GM13977 (cell line): ENCODE measurements around the gene SLAMF9.

Source experiments
- DNase-seq: peaks from one replicate; pipeline ENCODE4 v3.0.0; 2012; ENCODE audit warnings: low spot score
- in situ Hi-C: fragments of 300-500 bp; cut with MboI; formaldehyde crosslinking; loops from one replicate; pipeline ENCODE4 v1.12.0; 2022; ENCODE audit warnings: low sequenced_read_pairs, low pct_unique_long_range_greater_than_20kb, mixed read lengths, inconsistent platforms; ENCODE audit not compliant: unreplicated experiment
- TF ChIP-seq, protein P1 (sequence below): IDR thresholded peaks from 2 replicates; pipeline ENCODE4 v1.5.1; 2012; ENCODE audit warnings: mild to moderate bottlenecking, control low read depth; ENCODE audit not compliant: insufficient read depth; ENCODE audit errors: extremely low read depth, missing control alignments

Gene SLAMF9

DNA sequence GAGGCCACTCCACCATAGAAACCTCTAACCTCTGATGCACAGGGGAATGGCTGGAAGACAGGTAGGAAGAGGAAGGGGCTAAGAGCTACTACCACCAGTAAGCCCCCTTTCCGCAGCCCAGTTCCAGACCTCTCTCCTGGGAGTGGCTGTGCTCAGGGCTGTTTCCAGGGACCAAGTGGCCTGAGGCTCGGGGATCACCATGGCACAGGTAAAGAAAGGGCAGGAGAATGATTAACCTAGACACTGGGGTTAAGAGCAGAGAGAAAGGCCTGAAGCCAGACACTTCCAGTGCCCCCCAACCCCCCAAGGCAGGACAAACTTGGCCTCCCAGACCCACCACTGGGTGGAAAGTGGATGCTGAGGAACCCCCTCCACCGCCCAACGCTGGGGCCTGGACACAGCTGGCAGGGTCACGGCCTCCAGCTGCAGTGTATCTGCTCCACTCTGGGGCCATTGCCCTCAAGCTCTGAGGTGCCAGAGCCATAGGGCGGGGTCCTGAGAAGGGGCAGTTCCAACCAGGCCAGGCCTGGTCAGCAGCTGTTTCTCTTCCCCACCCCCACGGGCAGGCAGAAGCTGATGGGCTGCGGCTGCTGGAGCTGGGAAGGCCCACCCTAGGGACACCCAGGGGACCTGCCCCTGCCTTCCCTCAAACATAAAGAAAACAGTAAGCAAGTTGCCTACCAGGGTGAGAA, 31.4 kb downstream of the SLAMF9 start:
- TF ChIP-seq, protein P1, sequence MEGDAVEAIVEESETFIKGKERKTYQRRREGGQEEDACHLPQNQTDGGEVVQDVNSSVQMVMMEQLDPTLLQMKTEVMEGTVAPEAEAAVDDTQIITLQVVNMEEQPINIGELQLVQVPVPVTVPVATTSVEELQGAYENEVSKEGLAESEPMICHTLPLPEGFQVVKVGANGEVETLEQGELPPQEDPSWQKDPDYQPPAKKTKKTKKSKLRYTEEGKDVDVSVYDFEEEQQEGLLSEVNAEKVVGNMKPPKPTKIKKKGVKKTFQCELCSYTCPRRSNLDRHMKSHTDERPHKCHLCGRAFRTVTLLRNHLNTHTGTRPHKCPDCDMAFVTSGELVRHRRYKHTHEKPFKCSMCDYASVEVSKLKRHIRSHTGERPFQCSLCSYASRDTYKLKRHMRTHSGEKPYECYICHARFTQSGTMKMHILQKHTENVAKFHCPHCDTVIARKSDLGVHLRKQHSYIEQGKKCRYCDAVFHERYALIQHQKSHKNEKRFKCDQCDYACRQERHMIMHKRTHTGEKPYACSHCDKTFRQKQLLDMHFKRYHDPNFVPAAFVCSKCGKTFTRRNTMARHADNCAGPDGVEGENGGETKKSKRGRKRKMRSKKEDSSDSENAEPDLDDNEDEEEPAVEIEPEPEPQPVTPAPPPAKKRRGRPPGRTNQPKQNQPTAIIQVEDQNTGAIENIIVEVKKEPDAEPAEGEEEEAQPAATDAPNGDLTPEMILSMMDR = no peak
- in situ Hi-C loops = no loop called here
- no peak for DNase-seq

GRCh38 chr1:159921700-159922504, 32.1 kb downstream of the SLAMF9 start:
- in situ Hi-C loops = no loop called here
- TF ChIP-seq, protein P1 = no peak
- DNase-seq = no peak

- TF ChIP-seq, protein P1 = no peak
- in situ Hi-C loops = no loop called here
- DNase-seq = peak; percentile 75
Measured at GRCh38 chr1:159921251-159921650, 32.8 kb downstream of the SLAMF9 start.

DNA sequence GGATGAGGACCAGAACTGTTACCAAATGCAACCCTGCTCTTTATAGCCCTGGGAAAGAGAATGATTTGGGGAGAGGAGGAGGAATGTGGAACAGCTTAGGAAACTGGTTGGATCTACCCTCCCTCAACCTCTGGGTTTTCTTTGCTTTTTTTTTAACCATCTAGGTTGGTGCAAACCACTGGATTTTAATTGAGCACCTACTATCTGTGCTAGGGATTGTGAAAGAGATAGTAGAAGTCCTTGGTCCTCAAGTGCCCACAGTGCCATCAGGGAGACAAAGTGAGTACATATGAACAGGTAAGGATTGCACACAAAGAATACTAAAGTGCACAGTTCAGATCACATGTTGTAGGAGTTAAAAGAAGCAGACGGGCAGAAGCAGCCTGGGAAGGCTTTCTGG, 33.4 kb downstream of the SLAMF9 start:
- in situ Hi-C loops = no loop called here

GRCh38 chr1:159920202-159920601, 33.8 kb downstream of the SLAMF9 start:
- in situ Hi-C loops = no loop called here

More for the DNA sequence above, 33.4 kb downstream of the SLAMF9 start:
- DNase-seq = no peak
- TF ChIP-seq, protein P1 = no peak

DNA sequence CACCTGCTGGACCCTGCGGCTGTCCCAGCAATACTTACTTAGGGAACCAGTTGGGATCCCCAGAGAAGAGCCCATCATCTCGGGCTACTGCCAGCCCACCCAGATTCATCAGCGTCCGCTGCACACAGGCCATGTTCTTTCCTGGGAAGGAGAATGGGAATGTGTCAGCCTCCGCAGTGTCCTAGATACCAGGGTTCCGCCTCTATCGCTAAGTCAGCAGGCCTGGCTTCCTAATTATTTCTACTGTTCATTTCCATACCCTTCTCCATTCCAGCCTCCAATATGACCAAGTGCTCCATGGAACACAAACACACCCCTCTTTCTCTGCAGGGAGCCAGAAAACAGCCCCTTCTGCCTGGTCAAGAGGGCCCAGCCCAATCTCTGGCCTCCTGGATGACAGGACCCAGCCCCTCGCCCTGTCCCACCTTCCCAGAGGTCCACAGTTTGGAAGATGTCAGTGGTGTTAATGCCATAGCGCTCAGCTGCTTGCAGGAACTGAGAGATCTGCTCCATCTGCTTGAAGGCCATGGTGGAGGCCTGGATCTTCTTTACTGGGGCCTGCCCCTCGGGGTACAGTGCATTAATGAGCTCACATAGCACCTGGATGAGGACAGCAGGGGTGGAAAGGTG, 34.7 kb downstream of the SLAMF9 start:
- TF ChIP-seq, protein P1 = no peak
- DNase-seq = no peak

More at GRCh38 chr1:159920202-159920601, 33.8 kb downstream of the SLAMF9 start:
- DNase-seq = no peak
- TF ChIP-seq, protein P1 = no peak

More for the DNA sequence above, 34.7 kb downstream of the SLAMF9 start:
- in situ Hi-C loops = no loop called here
